Dermis microvascular lymphatic vessel endothelial cell (primary cell): ENCODE measurements around the gene ATP6V0E1. TPM values are rescaled to one million over a fixed set of nuclear protein-coding genes. Genes with fewer than 3 reads are reported as not detected.
"Not testable (repeated sequence)": the region's sequence is repeated elsewhere in the genome, so short reads cannot be mapped to it uniquely, and the experiment has no call there.

Source experiments
- DNase-seq, 2 donors: peaks; one replicate each; pipeline versions ENCODE4 v3.0.0 to v3.0.0-alpha.2; 2010; ENCODE audit warnings: low read depth in 2 of 2
- total RNA-seq: library from RNA; depleted of rRNA; stranded (reverse); fragments of >200 nt; gene quantifications from 2 replicates; pipeline ENCODE4 v1.2.1, GENCODE V29; 2014

Gene ATP6V0E1
- total RNA-seq, 1 donor from 2014 or later, result 336 TPM

- no peak for DNase-seq
Measured at GRCh38 chr5:173075137-173075843, 91.7 kb downstream of the ATP6V0E1 start.

GRCh38 chr5:173075970-173076369 lies 92.4 kb downstream of the ATP6V0E1 start:
- no peak for DNase-seq

- not testable (repeated sequence) for DNase-seq
Measured at GRCh38 chr5:173076471-173076870, 92.9 kb downstream of the ATP6V0E1 start.

GRCh38 chr5:173078878-173079277 lies 95.3 kb downstream of the ATP6V0E1 start:
- no peak for DNase-seq

Other genes with a start within 250 kb of the ATP6V0E1 start
- gene DUSP1, start 212.6 kb upstream of the ATP6V0E1 start, total RNA-seq, result 84.5 and 139 TPM in 2 replicates
- 57.9 and 62.6 TPM in 2 replicates for gene ERGIC1, start 149.5 kb upstream of the ATP6V0E1 start, total RNA-seq
- 28.8 and 32.2 TPM in 2 replicates for gene RPL26L1, start 24.3 kb upstream of the ATP6V0E1 start, total RNA-seq
- gene CREBRF, start 72.6 kb downstream of the ATP6V0E1 start, total RNA-seq, result 16.3 and 21.5 TPM in 2 replicates
- 13.5 and 13.7 TPM in 2 replicates for gene BNIP1, start 160.8 kb downstream of the ATP6V0E1 start, total RNA-seq